Measurements from ENCODE around the gene GPR62. TPM values are rescaled to one million over a fixed set of nuclear protein-coding genes. Genes with fewer than 3 reads are reported as not detected.

GPR62 gene
- total RNA-seq, 1 donor from 2014 or later, result 0.44 TPM

DNA sequence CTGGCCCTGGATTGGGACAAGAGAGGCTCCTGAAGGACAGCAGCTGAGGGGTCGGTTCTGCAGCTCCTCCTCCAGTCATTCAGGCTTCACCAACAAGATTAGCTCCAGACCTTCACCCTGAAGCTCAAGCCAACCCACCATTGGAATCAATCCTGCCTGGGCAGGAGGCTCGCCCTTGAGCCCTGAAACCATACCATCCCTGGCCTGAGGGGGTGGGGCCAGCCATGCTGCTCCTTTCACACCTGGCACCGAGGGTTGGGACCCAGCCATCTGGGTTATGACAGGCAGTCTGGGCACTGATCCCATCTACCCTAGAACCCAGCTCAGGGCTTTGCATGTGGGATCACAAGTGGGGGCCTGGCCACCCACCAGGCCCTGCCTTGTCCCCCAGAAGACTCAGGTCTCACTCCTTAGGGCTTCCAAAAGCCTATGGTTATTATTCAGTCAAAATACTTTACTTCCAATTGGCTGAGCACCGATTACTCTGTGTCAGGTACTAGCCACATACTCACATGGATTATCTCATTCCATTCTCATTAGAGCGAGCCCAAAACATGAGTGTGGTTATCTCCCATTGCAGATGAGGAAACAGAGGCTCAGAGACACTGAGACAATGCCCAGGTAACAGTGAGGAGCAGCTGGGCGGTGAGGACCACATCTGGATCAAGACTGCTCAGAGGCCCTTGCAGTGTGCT, 15.6 kb downstream of the GPR62 start:
- H3K36me3 Mint-ChIP-seq (ENCODE audit: unreplicated experiment), result peaks cover 5% of the 10 kb centered on the region
- peaks cover 26% of the 10 kb centered on the region for H3K9me3 Mint-ChIP-seq (ENCODE audit: unreplicated experiment)
- H3K4me3 Mint-ChIP-seq (ENCODE audit: unreplicated experiment), result no peak overlapping the region
- TF ChIP-seq CTCF (IDR thresholded peaks at IDR 0.05; ENCODE audit: partially characterized antibody, unreplicated experiment), result no peak
- peaks cover 28% of the 10 kb centered on the region for H3K4me1 Mint-ChIP-seq (ENCODE audit: low read depth, unreplicated experiment)
- DNase-seq, result no peak
- H3K27ac Mint-ChIP-seq (ENCODE audit: unreplicated experiment), result peak overlapping the region; percentile 23
- peaks cover 23% of the 10 kb centered on the region for H3K27me3 Mint-ChIP-seq (ENCODE audit: unreplicated experiment)

GRCh38 chr3:51971350-51971749, 16.2 kb downstream of the GPR62 start:
- TF ChIP-seq CTCF (IDR thresholded peaks at IDR 0.05; ENCODE audit: partially characterized antibody, unreplicated experiment), result no peak
- H3K4me3 Mint-ChIP-seq (ENCODE audit: unreplicated experiment), result no peak overlapping the region
- DNase-seq, result no peak
- H3K27me3 Mint-ChIP-seq (ENCODE audit: unreplicated experiment), result peaks cover 19% of the 10 kb centered on the region
- peaks cover 29% of the 10 kb centered on the region for H3K4me1 Mint-ChIP-seq (ENCODE audit: low read depth, unreplicated experiment)
- peaks cover 5% of the 10 kb centered on the region for H3K36me3 Mint-ChIP-seq (ENCODE audit: unreplicated experiment)
- peaks cover 26% of the 10 kb centered on the region for H3K9me3 Mint-ChIP-seq (ENCODE audit: unreplicated experiment)
- peak overlapping the region; percentile 23 for H3K27ac Mint-ChIP-seq (ENCODE audit: unreplicated experiment)

GRCh38 chr3:51974277-51974962, 19.2 kb downstream of the GPR62 start:
- Mint-ChIP-seq H3K27ac (ENCODE audit: unreplicated experiment) (no peak overlapping the region), H3K4me1 (ENCODE audit: low read depth, unreplicated experiment) (peaks cover 20% of the 10 kb centered on the region), H3K36me3 (ENCODE audit: unreplicated experiment) (no peaks in the 10 kb centered on the region), H3K9me3 (ENCODE audit: unreplicated experiment) (peaks cover 11% of the 10 kb centered on the region), H3K27me3 (ENCODE audit: unreplicated experiment) (peaks cover 12% of the 10 kb centered on the region), H3K4me3 (ENCODE audit: unreplicated experiment) (peak overlapping the region; percentile 91)
- no peak for DNase-seq
- TF ChIP-seq CTCF (IDR thresholded peaks at IDR 0.05; ENCODE audit: partially characterized antibody, unreplicated experiment), result peak; percentile 69

DNA sequence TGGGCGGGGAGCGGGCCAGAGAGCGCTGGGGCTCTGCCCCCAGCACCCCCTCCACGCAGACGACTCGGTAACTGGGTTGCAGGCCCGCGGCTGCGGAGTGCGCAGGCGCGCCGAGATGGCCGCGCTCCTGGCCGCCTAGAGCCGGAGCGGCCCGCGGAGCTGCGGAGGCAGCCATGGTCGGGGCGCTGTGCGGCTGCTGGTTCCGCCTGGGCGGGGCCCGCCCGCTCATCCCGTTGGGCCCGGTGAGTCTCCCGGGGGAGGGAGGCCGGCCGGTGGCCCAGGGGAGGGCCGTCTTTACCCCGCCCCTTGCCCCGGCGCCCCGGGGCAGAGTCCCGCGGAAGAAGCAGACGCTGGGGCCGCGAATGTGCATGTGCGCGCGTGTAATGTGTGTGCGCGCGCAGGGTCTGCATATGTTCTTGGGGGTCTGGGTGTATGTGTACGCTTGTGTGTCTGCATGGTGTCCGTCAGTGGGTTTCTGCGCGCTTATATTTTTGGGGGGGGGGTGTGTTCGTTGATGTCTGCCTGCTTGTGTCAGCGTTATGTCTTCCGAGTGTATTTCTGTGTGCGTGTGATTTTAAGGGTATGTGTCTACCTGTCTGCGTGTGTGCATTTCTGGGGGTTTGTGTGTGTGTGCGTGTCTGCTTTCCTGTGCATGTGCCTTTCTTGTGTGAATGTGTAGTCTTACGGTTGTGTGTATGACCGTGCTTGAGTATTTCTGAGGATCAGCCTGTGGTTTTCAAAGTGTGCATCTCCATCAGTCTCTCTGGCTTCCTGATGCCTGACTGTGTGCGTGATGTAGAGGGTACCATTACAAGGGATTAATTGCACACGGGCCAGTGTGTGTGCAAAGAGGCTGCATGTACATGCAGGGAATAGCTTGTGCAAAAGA, 20.0 kb downstream of the GPR62 start, which contains the start of gene ABHD14A:
TSS of gene ABHD14A (plus strand) at position 102 of the 889 bp plus-strand sequence. CDS start at position 174, 72 bp downstream.
- DNase-seq, result peak; percentile 65
- TF ChIP-seq CTCF (IDR thresholded peaks at IDR 0.05; ENCODE audit: partially characterized antibody, unreplicated experiment), result no peak
- Mint-ChIP-seq H3K9me3 (ENCODE audit: unreplicated experiment) (peaks cover 10% of the 10 kb centered on the region), H3K27ac (ENCODE audit: unreplicated experiment) (peak within 1 kb of the TSS; percentile 87), H3K4me3 (ENCODE audit: unreplicated experiment) (peak within 1 kb of the TSS; percentile 91), H3K36me3 (ENCODE audit: unreplicated experiment) (no peaks in the 10 kb centered on the region), H3K4me1 (ENCODE audit: low read depth, unreplicated experiment) (peaks cover 17% of the 10 kb centered on the region), H3K27me3 (ENCODE audit: unreplicated experiment) (peaks cover 12% of the 10 kb centered on the region)

Measured in glutamatergic neuron (in vitro differentiated cells).